ENCODE results near the gene LAMB3. TPM values are rescaled to one million over a fixed set of nuclear protein-coding genes. Genes with fewer than 3 reads are reported as not detected.

Gene LAMB3
- total RNA-seq, 2 donors from 2014 or later = 4.7 to 11.1 TPM

DNA sequence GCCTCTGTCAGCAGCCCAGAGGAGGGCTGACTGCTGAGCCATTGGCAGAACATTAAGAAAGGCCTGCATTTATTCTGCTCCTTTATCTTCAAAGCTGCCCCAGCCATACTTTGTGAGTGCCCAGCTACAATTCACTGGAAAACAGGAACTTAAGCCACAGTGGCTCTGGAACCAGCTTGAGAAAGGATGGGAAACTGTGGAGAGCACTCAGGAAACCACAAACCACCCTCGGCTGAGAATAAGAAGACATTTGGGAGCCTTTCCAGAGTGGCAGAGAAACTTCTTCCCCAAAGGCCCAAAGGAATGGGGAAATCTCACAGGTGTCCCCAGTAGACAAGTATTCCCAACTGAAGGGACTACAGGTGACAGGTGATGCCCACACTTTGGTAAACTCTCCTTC is 1.8 kb downstream of the LAMB3 start:
- no peaks in the 10 kb centered on the region for H3K9me3 ChIP-seq
- H3K4me1 ChIP-seq = peaks cover 0 to 77% of the 10 kb centered on the region in 2 donors
- H3K4me3 ChIP-seq = no peak overlapping the region
- peak overlapping the region in 1 of 2 donors; percentile 13 for H3K27ac ChIP-seq
- no peaks in the 10 kb centered on the region for H3K27me3 ChIP-seq
- no peaks in the 10 kb centered on the region for H3K36me3 ChIP-seq
- DNase-seq (ENCODE audit: low spot score) = no peak
- TF ChIP-seq CTCF (IDR thresholded peaks at IDR 0.05) = no peak

DNA sequence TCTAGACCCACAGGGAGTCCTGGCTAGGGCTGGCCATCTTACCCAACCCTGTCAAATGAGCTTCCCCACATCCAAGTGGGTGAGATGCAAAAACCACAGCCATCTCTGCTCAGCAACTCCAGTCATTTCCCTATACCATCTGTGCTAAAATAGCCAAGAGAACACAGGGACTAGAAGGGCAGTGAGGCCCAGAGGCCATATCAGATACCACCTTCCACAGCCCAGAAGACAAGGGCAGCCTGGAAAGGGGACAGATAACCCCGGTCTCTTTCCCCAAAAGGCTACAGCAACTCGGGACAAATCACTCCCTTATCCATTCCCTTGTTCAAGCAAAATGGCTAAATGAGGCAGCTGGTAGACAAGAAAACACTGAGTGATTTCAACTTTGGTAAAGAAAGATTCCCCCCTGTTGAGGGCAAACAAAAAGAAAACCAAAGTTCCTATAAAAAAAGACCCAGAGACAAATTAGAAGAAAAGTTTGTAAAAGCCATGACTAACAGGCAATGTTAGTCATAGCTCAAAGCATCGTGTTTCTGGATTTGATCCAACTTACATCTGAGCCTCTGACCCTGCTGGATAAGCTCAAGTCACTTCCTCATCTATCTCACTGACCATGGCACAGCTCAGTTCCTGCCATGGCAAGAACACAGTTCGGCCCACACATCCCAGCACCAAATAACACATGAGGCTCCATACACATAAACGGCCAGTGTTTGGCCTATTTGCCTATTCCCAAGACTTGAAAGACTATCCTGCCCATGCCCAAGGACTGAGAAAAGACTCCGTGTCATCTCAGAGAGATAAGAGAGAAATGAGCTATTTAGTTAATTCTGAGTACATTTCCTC is 3.1 kb downstream of the LAMB3 start:
- no peak for TF ChIP-seq CTCF (IDR thresholded peaks at IDR 0.05)
- H3K27ac ChIP-seq = peak overlapping the region; percentile 45 to 65
- H3K9me3 ChIP-seq = no peaks in the 10 kb centered on the region
- DNase-seq (ENCODE audit: low spot score) = no peak
- no peaks in the 10 kb centered on the region for H3K27me3 ChIP-seq
- H3K4me1 ChIP-seq = peaks cover 0 to 90% of the 10 kb centered on the region in 2 donors
- H3K4me3 ChIP-seq = no peak overlapping the region
- H3K36me3 ChIP-seq = no peaks in the 10 kb centered on the region

GRCh38 chr1:209648346-209648745 is 3.9 kb downstream of the LAMB3 start:
- Histone ChIP-seq H3K27ac (peak overlapping the region; percentile 45 to 65), H3K4me1 (peaks cover 0 to 94% of the 10 kb centered on the region in 2 donors), H3K9me3 (no peaks in the 10 kb centered on the region), H3K27me3 (no peaks in the 10 kb centered on the region), H3K36me3 (no peaks in the 10 kb centered on the region), H3K4me3 (no peak overlapping the region)
- DNase-seq (ENCODE audit: low spot score) = no peak
- TF ChIP-seq CTCF (IDR thresholded peaks at IDR 0.05) = no peak

DNA sequence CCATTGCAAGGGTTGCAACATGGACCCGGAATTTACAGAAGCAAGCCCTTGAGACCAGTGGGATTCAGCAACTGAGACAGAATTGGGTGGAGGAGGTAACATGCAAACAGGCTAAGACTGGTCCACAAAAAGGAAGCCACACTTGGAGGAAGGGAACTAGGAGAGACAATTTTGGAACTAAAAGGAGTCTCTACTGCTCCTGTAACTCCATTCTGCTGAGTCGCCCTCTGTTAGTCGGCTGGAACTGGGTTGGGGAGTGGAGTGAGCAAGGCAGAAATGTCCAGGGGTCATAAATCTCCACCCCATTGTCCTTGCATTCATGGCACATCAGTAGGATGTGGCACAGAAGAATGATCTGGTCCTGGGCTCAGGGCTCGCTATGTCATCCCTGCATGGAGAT is 5.1 kb downstream of the LAMB3 start:
- no peak for TF ChIP-seq CTCF (IDR thresholded peaks at IDR 0.05)
- no peaks in the 10 kb centered on the region for H3K27me3 ChIP-seq
- H3K9me3 ChIP-seq = no peaks in the 10 kb centered on the region
- no peaks in the 10 kb centered on the region for H3K36me3 ChIP-seq
- no peak for DNase-seq (ENCODE audit: low spot score)
- no peak overlapping the region for H3K4me3 ChIP-seq
- peaks cover 0 to 94% of the 10 kb centered on the region in 2 donors for H3K4me1 ChIP-seq
- H3K27ac ChIP-seq = peak overlapping the region in 1 of 2 donors; percentile 33

DNA sequence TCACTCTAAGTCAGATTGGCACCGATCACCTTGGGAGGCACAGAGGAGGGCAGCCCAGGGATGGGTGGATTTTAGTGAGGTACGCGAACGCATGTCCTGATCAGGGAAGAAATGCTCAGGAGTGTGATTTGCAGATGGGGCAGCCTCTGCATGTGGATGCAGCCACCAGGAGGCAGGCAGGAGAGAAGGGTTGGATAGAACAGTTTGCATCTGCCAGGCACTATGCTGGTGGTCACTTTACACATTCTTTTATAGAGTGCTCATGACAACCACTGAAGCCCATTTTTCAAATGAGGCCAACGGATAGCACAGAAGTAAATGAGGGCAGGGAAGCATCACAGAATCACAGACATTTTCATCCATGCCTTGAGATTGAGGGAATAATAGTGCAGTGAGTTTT is 5.7 kb downstream of the LAMB3 start:
- Histone ChIP-seq H3K4me1 (peaks cover 0 to 96% of the 10 kb centered on the region in 2 donors), H3K4me3 (no peak overlapping the region), H3K27me3 (no peaks in the 10 kb centered on the region), H3K9me3 (no peaks in the 10 kb centered on the region), H3K36me3 (no peaks in the 10 kb centered on the region), H3K27ac (peak overlapping the region in 1 of 2 donors; percentile 93)
- no peak for DNase-seq (ENCODE audit: low spot score)
- TF ChIP-seq CTCF (IDR thresholded peaks at IDR 0.05) = no peak

Measured in right atrium auricular region (tissue), 2 donors.